Suppressor macrophage treated with lipopolysaccharide for 4 hours (primary cell): ENCODE data around the gene CBFA2T2.

Source experiments
- DNase-seq: peaks from one replicate; pipeline ENCODE4 v3.0.0-alpha.2; 2020

The CBFA2T2 gene

GRCh38 chr20:33656010-33656782 lies 166.3 kb downstream of the CBFA2T2 start:
- DNase-seq = no peak

GRCh38 chr20:33656783-33657703 lies 167.1 kb downstream of the CBFA2T2 start:
- no peak for DNase-seq

GRCh38 chr20:33657704-33658095 lies 167.8 kb downstream of the CBFA2T2 start:
- no peak for DNase-seq

GRCh38 chr20:33658510-33658909 lies 168.6 kb downstream of the CBFA2T2 start:
- DNase-seq = no peak

GRCh38 chr20:33658929-33659328 lies 169.0 kb downstream of the CBFA2T2 start:
- no peak for DNase-seq

GRCh38 chr20:33659341-33660034 lies 169.6 kb downstream of the CBFA2T2 start:
- no peak for DNase-seq

GRCh38 chr20:33660035-33660684 lies 170.3 kb downstream of the CBFA2T2 start:
- DNase-seq = no peak

- DNase-seq = no peak
Measured at GRCh38 chr20:33660685-33661058, 170.8 kb downstream of the CBFA2T2 start.

GRCh38 chr20:33662172-33662571 lies 172.3 kb downstream of the CBFA2T2 start, which contains the start of gene C20orf144:
Gene C20orf144, plus strand, starts transcription at chr20:33662327. Its CDS starts 19 bp downstream, at chr20:33662346.
- no peak for DNase-seq

- peak; percentile 86 for DNase-seq
Measured at GRCh38 chr20:33663161-33664084, 173.5 kb downstream of the CBFA2T2 start.

- DNase-seq = no peak
Measured at GRCh38 chr20:33664085-33664761, 174.3 kb downstream of the CBFA2T2 start.

- no peak for DNase-seq
Measured at GRCh38 chr20:33664762-33665144, 174.9 kb downstream of the CBFA2T2 start.

GRCh38 chr20:33666293-33667244 lies 176.7 kb downstream of the CBFA2T2 start, which contains the start of gene ACTL10:
Gene ACTL10, plus strand, starts transcription at chr20:33666943. Its CDS starts 555 bp downstream, at chr20:33667498.
- DNase-seq = peak; percentile 98

GRCh38 chr20:33667245-33667675 lies 177.4 kb downstream of the CBFA2T2 start:
- DNase-seq = no peak

- peak; percentile 83 for DNase-seq
Measured at GRCh38 chr20:33667676-33668465, 178.0 kb downstream of the CBFA2T2 start.

GRCh38 chr20:33668466-33669155 lies 178.7 kb downstream of the CBFA2T2 start:
- DNase-seq = no peak

GRCh38 chr20:33669224-33669623 lies 179.3 kb downstream of the CBFA2T2 start:
- no peak for DNase-seq
